Natural killer cell (primary cell): Measurements from ENCODE around the gene PHACTR2. TPM values are rescaled to one million over a fixed set of nuclear protein-coding genes. Genes with fewer than 3 reads are reported as not detected.

Experiments
- ATAC-seq, 3 donors: fragments of 150-1000 bp in 2 of 3; fragments of 200-7000 bp in 1 of 3; cut with Tn5 transposase; 1 replicate in 1 of 3; 2 replicates in 2 of 3; pipeline ENCODE4 v1.10.0; 2021; ENCODE audit warnings: mild to moderate bottlenecking in 2 of 3, moderate library complexity in 2 of 3
- DNase-seq, 2 donors: peaks; one replicate each; pipeline versions ENCODE4 v3.0.0 to v3.0.0-alpha.2; 2013 to 2021; ENCODE audit warnings: mixed read lengths in 1 of 2
- H3K27ac ChIP-seq: one replicate; pipeline ENCODE4 v1.5.1; 2013; ENCODE audit warnings: mild to moderate bottlenecking, low read length
- H3K27me3 ChIP-seq: one replicate; pipeline ENCODE4 v1.6.1; 2013; ENCODE audit warnings: low read length; ENCODE audit not compliant: control insufficient read depth, insufficient read depth
- H3K36me3 ChIP-seq: one replicate; pipeline ENCODE4 v1.6.1; 2013; ENCODE audit warnings: low read length; ENCODE audit not compliant: control insufficient read depth, insufficient read depth
- H3K4me1 ChIP-seq: one replicate; pipeline ENCODE4 v1.6.1; 2013; ENCODE audit warnings: low read length; ENCODE audit not compliant: control insufficient read depth, insufficient read depth
- H3K4me3 ChIP-seq: one replicate; pipeline ENCODE4 v1.5.1; 2013; ENCODE audit warnings: low read length
- H3K9me3 ChIP-seq: one replicate; pipeline ENCODE4 v1.6.1; 2013; ENCODE audit warnings: low read length; ENCODE audit not compliant: control insufficient read depth, insufficient read depth
- H3K27ac Mint-ChIP-seq, 2 donors: one replicate each; pipeline ENCODE4 v1.8.0; 2022; ENCODE audit warnings: mild to moderate bottlenecking in 2 of 2, mixed read lengths in 2 of 2, moderate library complexity in 1 of 2
- H3K27me3 Mint-ChIP-seq, 2 donors: one replicate each; pipeline ENCODE4 v1.8.0; 2022; ENCODE audit warnings: low read depth in 2 of 2, mixed read lengths in 2 of 2
- H3K36me3 Mint-ChIP-seq: one replicate; pipeline ENCODE4 v1.8.0; 2022; ENCODE audit warnings: mixed read lengths
- H3K4me1 Mint-ChIP-seq, 2 donors: one replicate each; pipeline ENCODE4 v1.8.0; 2022; ENCODE audit warnings: mixed read lengths in 2 of 2
- H3K4me3 Mint-ChIP-seq: one replicate; pipeline ENCODE4 v1.8.0; 2022; ENCODE audit warnings: mild to moderate bottlenecking, moderate library complexity, mixed read lengths
- H3K9me3 Mint-ChIP-seq, 2 donors: one replicate each; pipeline ENCODE4 v1.8.0; 2022; ENCODE audit warnings: mixed read lengths in 2 of 2
- CTCF ChIP-seq: fragments of 200-600 bp; IDR thresholded peaks from one replicate; pipeline ENCODE4 v1.8.0; 2022; ENCODE audit warnings: antibody characterized with exemption
- WGBS: methylation state at CpG from one replicate; pipeline ENCODE4 v1.1.7; 2013; ENCODE audit warnings: missing lambda C conversion rate; ENCODE audit not compliant: insufficient coverage; 5-methylcytosine and 5-hydroxymethylcytosine counted together
- intact Hi-C: fragments of 100-400 bp; cut with micrococcal nuclease; formaldehyde crosslinking; loops from one replicate; pipeline ENCODE4 v1.14.2; 2022
- total RNA-seq, 4 donors: library from RNA; stranded (reverse); fragments of 120-200 nt in 1 of 4; gene quantifications; one replicate each; pipeline versions ENCODE4 v1.2.3 to v1.2.4, GENCODE V29; 2013 to 2022

Gene PHACTR2
- total RNA-seq, 3 donors from 2014 or later (not counting 1 experiment from before 2014, with no cell fraction given), result 23.8 to 32.7 (median 24.9) TPM

GRCh38 chr6:143687591-143687990 is 9.8 kb downstream of the PHACTR2 start:
- WGBS, result 92% methylated on average over 1 of the region's 1 CpG
- no peak for ATAC-seq
- intact Hi-C loops, result no loop called here
- H3K36me3 Mint-ChIP-seq, result peaks cover 8% of the 10 kb centered on the region
- no peaks in the 10 kb centered on the region for H3K27me3 ChIP-seq
- no peaks in the 10 kb centered on the region for H3K36me3 ChIP-seq
- peaks cover 9 to 26% of the 10 kb centered on the region in 2 donors for H3K4me1 Mint-ChIP-seq
- H3K4me3 ChIP-seq, result no peak overlapping the region
- no peak overlapping the region for H3K27ac ChIP-seq
- H3K4me3 Mint-ChIP-seq, result no peak overlapping the region
- no peak for TF ChIP-seq CTCF
- H3K27ac Mint-ChIP-seq, result no peak overlapping the region
- no peak for DNase-seq
- no peaks in the 10 kb centered on the region for H3K9me3 ChIP-seq
- no peaks in the 10 kb centered on the region for H3K27me3 Mint-ChIP-seq
- peaks cover 4% of the 10 kb centered on the region for H3K4me1 ChIP-seq
- peaks cover 0 to 2% of the 10 kb centered on the region in 2 donors for H3K9me3 Mint-ChIP-seq

DNA sequence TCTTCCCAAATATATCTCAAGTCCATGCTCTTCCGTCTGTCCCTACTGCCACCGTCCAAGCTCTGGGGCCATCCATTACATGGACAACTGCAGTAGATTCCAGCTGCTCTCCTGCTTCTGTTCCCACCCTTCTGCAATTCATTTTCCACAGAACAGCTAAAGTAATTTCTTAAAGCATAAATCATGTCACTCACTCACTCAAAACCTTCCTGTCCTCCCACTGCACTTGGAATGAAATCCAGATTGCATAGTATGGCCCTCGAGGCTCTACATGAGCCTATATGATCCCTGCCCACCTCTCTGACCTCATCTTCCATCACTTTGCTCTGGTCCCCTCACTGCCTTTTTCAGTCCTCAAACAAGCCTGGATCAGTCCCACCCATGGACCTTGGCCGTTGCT is 10.9 kb downstream of the PHACTR2 start:
- 92% methylated on average over 4 of the region's 4 CpGs for WGBS

GRCh38 chr6:143689852-143690251 is 12.1 kb downstream of the PHACTR2 start:
- Histone ChIP-seq H3K27me3 (no peaks in the 10 kb centered on the region), H3K9me3 (no peaks in the 10 kb centered on the region), H3K36me3 (no peaks in the 10 kb centered on the region), H3K4me3 (no peak overlapping the region), H3K27ac (no peak overlapping the region), H3K4me1 (peaks cover 4% of the 10 kb centered on the region)
- 66% methylated on average over 8 of the region's 9 CpGs for WGBS
- Mint-ChIP-seq H3K36me3 (no peaks in the 10 kb centered on the region), H3K4me1 (peaks cover 9 to 25% of the 10 kb centered on the region in 2 donors), H3K4me3 (no peak overlapping the region), H3K27ac (no peak overlapping the region), H3K9me3 (no peaks in the 10 kb centered on the region), H3K27me3 (no peaks in the 10 kb centered on the region)
- TF ChIP-seq CTCF, result no peak
- DNase-seq (no peak), ATAC-seq (no peak)
- intact Hi-C loops, result no loop called here

More for the DNA sequence above, 10.9 kb downstream of the PHACTR2 start:
- TF ChIP-seq CTCF, result no peak
- Mint-ChIP-seq H3K27me3 (no peaks in the 10 kb centered on the region), H3K9me3 (no peaks in the 10 kb centered on the region), H3K4me3 (no peak overlapping the region), H3K4me1 (peaks cover 9 to 26% of the 10 kb centered on the region in 2 donors), H3K36me3 (no peaks in the 10 kb centered on the region), H3K27ac (no peak overlapping the region)
- Histone ChIP-seq H3K4me1 (peaks cover 4% of the 10 kb centered on the region), H3K36me3 (no peaks in the 10 kb centered on the region), H3K27ac (no peak overlapping the region), H3K4me3 (no peak overlapping the region), H3K27me3 (no peaks in the 10 kb centered on the region), H3K9me3 (no peaks in the 10 kb centered on the region)
- intact Hi-C loops, result no loop called here
- ATAC-seq (no peak), DNase-seq (no peak)

DNA sequence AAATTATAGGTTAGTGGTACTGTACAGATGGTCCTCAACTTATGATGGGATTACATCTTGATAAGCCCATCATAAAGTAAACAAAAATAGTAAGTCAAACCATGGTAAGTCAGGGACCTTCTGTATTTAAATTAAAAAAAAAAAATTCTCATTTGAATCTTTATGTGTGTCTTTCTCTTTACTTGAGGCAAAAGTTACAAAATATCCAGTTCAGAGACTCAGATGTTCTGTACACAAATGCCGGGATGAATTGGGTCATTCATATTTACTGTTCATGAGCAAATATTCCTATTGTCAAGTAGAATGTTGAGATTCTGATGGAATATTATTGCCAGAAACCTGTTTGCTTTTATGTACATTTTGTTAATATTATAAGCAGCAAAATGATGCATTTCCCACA is 13.4 kb downstream of the PHACTR2 start:
- H3K27ac Mint-ChIP-seq, result no peak overlapping the region
- H3K27me3 ChIP-seq, result no peaks in the 10 kb centered on the region

More for the DNA sequence above, 13.4 kb downstream of the PHACTR2 start:
- DNase-seq, result no peak
- no peak for TF ChIP-seq CTCF
- Histone ChIP-seq H3K4me1 (peaks cover 4% of the 10 kb centered on the region), H3K9me3 (no peaks in the 10 kb centered on the region), H3K4me3 (no peak overlapping the region), H3K27ac (no peak overlapping the region), H3K36me3 (no peaks in the 10 kb centered on the region)
- H3K36me3 Mint-ChIP-seq, result no peaks in the 10 kb centered on the region
- H3K4me1 Mint-ChIP-seq, result peaks cover 17 to 37% of the 10 kb centered on the region in 2 donors
- no peaks in the 10 kb centered on the region for H3K9me3 Mint-ChIP-seq
- H3K4me3 Mint-ChIP-seq, result no peak overlapping the region
- WGBS, result 100% methylated on average over 1 of the region's 1 CpG
- no peak for ATAC-seq
- no peaks in the 10 kb centered on the region for H3K27me3 Mint-ChIP-seq
- intact Hi-C loops, result no loop called here
